Fibroblast of skin of abdomen (primary cell): ENCODE data around the gene VEGFB. TPM values are rescaled to one million over a fixed set of nuclear protein-coding genes. Genes with fewer than 3 reads are reported as not detected.

Experiments used
- DNase-seq: peaks from one replicate; pipeline ENCODE4 v3.0.0-alpha.2; 2013
- polyA plus RNA-seq, 2 experiments: library from polyadenylated mRNA; unstranded; fragments of 120-200 nt; gene quantifications; one replicate each; pipeline ENCODE4 v1.2.1, GENCODE V29; 2013; ENCODE audit not compliant: insufficient read length in 2 of 2

VEGFB gene
- polyA plus RNA-seq (2013, experiment 1 of 2; ENCODE audit: insufficient read length): 96.8 TPM
- polyA plus RNA-seq (2013, experiment 2 of 2; ENCODE audit: insufficient read length): 95.8 TPM

GRCh38 chr11:64233913-64234586 lies at the start of gene VEGFB:
VEGFB (plus strand) TSS chr11:64234584; CDS start chr11:64234834, 250 bp downstream.
- DNase-seq: peak; percentile 60

DNA sequence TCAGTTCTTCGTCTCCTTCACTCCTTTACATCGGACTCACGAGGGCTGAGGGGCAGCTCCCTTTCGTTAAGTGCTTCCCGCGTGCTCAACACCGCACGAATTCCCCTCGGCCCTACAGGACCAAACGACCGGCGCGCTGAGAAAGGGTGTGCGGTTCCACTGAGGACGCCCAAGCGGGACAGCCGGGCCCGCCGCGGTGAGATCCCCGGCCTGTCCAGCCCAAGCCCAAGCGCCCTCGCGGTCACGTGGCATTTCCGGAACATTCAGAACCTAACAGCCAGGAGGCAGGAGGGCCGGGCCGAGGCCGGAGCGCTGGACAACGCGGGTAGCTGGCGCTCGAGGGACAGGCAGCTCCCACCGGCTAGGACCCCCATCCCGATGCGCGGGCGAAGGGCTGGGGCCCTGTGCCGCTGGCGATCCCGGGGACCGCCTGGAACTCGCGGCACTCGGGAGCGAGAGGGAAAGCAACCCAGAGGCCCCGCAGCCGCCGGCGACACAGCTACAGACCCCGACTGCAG lies 49.1 kb upstream of the VEGFB start:
- DNase-seq: peak; percentile 76

- DNase-seq: peak; percentile 100
Measured at GRCh38 chr11:64185693-64186491, 48.5 kb upstream of the VEGFB start, which contains the start of gene STIP1. STIP1 (plus strand) TSS chr11:64186171; CDS start chr11:64186262, 91 bp downstream.

- no peak for DNase-seq
Measured at GRCh38 chr11:64186492-64187165, 47.8 kb upstream of the VEGFB start.

DNA sequence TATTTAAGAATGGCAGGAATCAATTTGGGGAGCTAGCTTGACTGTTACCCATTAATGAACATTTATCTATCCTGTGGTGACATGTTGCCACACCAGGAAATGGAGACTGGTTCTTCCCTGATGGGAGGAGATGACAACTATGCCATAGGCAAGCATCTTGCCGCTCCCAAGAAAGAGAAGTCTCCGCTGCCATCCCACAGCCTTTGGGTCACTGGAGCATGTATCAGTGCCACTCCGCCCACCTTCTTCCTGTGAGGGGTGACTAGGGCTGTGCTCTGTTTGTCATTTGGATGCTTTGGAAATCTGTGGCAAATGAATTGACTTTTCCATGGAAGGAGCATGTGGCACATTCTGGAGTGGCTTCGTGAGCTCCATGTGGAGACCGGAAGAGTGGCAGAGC lies 42.0 kb upstream of the VEGFB start:
- DNase-seq: no peak

GRCh38 chr11:64196626-64197025 lies 37.8 kb upstream of the VEGFB start:
- DNase-seq: no peak

- DNase-seq: no peak
Measured at GRCh38 chr11:64198511-64198910, 35.9 kb upstream of the VEGFB start.

GRCh38 chr11:64201543-64201942 lies 32.8 kb upstream of the VEGFB start:
- no peak for DNase-seq

GRCh38 chr11:64202992-64203391 lies 31.4 kb upstream of the VEGFB start:
- no peak for DNase-seq

DNA sequence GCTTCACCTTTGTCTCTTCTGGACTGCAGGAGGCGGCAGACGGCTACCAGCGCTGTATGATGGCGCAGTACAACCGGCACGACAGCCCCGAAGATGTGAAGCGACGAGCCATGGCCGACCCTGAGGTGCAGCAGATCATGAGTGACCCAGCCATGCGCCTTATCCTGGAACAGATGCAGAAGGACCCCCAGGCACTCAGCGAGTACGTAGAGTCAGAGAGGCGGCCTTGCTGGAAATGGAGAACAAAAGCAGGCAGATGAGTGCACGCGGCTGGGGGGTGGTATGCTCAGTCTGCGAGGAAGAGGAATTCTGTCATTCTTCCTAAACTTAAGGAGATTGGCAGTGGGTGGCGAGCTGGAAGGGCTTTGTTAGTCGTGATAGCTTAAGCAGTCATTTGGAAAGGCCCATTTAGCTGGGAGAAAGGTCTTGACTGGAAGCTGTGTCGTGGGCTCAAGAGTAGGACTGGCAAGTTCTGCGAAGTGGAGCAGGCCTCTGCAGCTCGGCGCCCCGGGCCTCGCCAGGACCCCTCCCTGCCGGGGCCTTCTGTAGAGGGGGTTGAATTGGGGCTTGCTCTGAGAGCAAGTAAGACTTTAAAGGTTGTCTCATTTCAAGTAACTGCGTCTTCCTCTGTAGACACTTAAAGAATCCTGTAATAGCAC lies 30.8 kb upstream of the VEGFB start:
- DNase-seq: no peak

DNA sequence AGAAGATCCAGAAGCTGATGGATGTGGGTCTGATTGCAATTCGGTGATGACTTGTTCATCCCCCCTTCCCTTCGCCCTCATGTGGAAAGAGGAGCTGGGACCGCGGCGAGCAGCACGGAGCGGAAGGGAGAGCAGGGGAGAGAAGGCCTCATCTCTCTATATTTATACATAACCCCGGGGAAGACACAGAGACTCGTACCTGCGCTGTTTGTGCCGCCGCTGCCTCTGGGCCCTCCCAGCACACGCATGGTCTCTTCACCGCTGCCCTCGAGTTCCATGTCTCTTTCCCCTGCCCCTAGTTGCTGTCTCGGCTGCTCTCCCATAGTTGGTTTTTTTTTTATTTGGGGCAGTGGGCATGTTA lies 30.3 kb upstream of the VEGFB start:
- no peak for DNase-seq

GRCh38 chr11:64204464-64204989 lies 29.9 kb upstream of the VEGFB start:
- peak; percentile 93 for DNase-seq

DNA sequence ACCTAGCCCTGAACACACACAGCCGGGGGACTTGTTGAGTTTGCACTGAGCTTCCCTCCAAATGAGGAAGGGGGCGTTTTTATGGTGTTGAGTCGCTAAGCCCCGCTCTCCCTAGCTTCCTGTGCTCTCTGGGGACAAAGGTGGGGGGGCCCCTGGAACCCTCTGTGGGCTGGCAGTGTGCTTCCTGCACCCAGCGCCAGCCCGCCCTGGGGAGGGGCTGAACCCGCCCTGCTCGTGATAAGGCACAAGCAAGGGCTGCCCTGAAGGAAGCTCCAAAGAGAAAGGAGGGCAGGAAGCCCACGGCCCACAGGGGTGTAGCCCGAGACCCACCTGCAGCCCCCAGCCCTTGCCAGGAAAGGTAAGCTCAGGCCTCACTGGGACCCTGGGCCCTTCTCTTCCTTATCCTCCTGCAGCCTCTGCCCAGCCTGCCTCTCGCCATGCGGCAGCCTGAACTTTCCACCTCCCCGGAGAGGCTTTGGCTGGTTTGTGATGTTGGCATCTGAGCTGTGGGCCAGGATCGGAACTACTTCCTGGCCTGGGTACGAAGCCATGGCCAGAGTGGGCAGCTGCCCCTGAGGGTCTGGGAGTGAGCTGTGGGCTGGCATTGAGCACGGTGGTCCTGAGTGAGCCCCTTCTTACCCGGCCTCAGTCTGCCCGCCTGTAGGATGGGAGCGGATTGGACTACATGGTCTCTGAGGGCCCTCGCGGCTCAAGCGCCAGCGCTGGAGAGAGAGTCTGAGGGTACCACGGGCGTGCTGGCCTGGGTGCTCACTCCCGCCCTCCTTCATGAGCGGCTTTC lies 27.7 kb upstream of the VEGFB start, which contains the start of gene FERMT3:
Gene FERMT3, plus strand, starts transcription at position 265 of the 799 bp plus-strand sequence. CDS start 644 bp downstream, outside the sequence.
- no peak for DNase-seq

- DNase-seq: peak; percentile 67
Measured at GRCh38 chr11:64207256-64208085, 26.9 kb upstream of the VEGFB start.

GRCh38 chr11:64208086-64208795 lies 26.1 kb upstream of the VEGFB start:
- DNase-seq: no peak

- no peak for DNase-seq
Measured at GRCh38 chr11:64208796-64209562, 25.4 kb upstream of the VEGFB start.

DNA sequence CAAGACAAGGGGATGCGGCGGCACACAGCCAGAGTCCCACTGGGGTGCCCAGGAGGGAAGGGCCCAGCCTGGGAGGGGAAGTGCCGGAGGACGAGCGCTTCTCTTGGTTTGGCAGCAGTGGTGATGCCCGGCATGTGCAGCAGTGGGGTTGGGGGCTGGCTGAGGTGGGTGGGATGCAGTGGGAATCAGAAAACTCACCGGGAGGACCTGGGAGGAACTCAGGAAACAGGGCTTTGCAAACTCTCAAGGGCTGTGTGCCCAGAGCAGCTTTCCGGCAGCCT lies 24.9 kb upstream of the VEGFB start:
- no peak for DNase-seq

DNA sequence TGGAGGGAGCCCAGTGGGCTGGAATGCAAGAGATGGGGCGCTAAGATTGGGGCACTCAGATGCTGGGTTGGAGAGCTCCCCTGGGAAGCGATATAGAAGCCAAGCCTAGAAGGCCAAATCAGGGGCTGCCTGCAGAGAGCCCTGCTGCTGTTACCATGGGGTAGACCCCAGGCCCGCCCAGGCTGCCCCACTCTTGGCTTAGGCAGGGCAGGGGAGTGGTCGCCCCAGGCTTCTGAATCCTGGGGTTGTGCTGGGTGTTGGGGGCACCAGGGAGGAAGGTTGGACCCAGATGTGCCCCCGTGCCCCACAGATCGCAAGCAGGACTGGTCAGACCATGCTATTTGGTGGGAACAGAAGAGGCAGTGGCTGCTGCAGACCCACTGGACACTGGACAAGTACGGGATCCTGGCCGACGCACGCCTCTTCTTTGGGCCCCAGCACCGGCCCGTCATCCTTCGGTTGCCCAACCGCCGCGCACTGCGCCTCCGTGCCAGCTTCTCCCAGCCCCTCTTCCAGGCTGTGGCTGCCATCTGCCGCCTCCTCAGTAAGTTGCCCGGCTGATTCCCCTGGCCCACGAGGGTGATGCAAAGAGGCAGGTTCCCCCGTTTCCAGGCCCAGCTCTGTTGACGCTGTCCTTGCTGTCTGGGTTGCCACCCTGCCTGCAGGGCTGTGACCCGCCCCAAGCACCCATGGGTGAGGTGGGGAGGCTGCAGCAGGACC lies 23.9 kb upstream of the VEGFB start:
- DNase-seq: no peak
